KMS-11 (cell line): ENCODE data around the gene TMEM35A.

ENCODE experiments used
- H2AFZ ChIP-seq: fragments of 200-600 bp; sonication (generic); 2 replicates; pipeline ENCODE4 v1.6.1; 2016; ENCODE audit warnings: antibody characterized with exemption, mixed run types, low read depth
- H3K27ac ChIP-seq: fragments of 200-600 bp; sonication (generic); 2 replicates; pipeline ENCODE4 v1.6.1; 2016; ENCODE audit warnings: mild to moderate bottlenecking, mixed run types
- H3K27me3 ChIP-seq: fragments of 200-600 bp; sonication (generic); 2 replicates; pipeline ENCODE4 v1.6.1; 2017; ENCODE audit warnings: mild to moderate bottlenecking, low read depth, mixed run types, moderate library complexity; ENCODE audit not compliant: insufficient read depth
- H3K36me3 ChIP-seq: fragments of 200-600 bp; sonication (generic); 2 replicates; pipeline ENCODE4 v1.6.1; 2017; ENCODE audit warnings: mild to moderate bottlenecking, mixed run types; ENCODE audit not compliant: insufficient read depth
- H3K4me1 ChIP-seq: fragments of 200-600 bp; sonication (generic); 2 replicates; pipeline ENCODE4 v1.6.1; 2016; ENCODE audit warnings: mild to moderate bottlenecking, low read depth, mixed run types; ENCODE audit not compliant: poor library complexity, severe bottlenecking
- H3K4me2 ChIP-seq: fragments of 200-600 bp; sonication (generic); 2 replicates; pipeline ENCODE4 v1.7.0; 2016; ENCODE audit warnings: mild to moderate bottlenecking, mixed run types
- H3K4me3 ChIP-seq: fragments of 200-600 bp; sonication (generic); IDR thresholded peaks from 2 replicates; pipeline ENCODE4 v1.6.1; 2017; ENCODE audit warnings: low read depth, low read length, mixed read lengths; ENCODE audit not compliant: insufficient read depth
- H3K79me2 ChIP-seq: fragments of 200-600 bp; sonication (generic); 2 replicates; pipeline ENCODE4 v1.6.1; 2016; ENCODE audit warnings: low read depth, mixed run types; ENCODE audit not compliant: insufficient read depth
- H3K9ac ChIP-seq: fragments of 200-600 bp; sonication (generic); 2 replicates; pipeline ENCODE4 v1.6.1; 2016; ENCODE audit warnings: mild to moderate bottlenecking, mixed run types
- H4K20me1 ChIP-seq: fragments of 200-600 bp; sonication (generic); 2 replicates; pipeline ENCODE4 v1.6.1; 2016; ENCODE audit warnings: mild to moderate bottlenecking, mixed run types; ENCODE audit not compliant: insufficient read depth
- TF ChIP-seq, protein P1 (sequence below): fragments of 200-600 bp; sonication (generic); conservative IDR thresholded peaks from 2 replicates; pipeline ENCODE4 v1.6.1; 2017; ENCODE audit warnings: low read depth, mild to moderate bottlenecking, antibody characterized with exemption, low read length, moderate library complexity, mixed read lengths

The TMEM35A gene

DNA sequence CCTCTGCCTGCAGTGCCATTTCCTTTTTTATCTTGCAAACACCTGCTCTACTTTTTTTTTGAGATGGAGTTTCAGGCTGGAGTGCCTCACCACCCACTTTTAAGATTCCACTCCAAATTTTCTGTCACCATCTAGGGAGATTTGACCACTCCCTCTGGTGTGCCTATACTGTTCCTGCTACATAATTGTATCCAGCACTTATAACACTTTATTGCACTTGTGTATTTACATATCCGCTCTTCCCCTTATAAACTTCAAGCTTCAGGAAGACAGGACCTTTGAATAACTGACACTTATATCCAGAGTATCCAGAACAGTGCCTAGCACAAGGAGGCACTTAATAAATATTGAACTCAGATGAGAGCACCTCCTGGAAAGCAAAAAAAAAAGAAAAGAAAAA is 13.1 kb downstream of the TMEM35A start:
- H3K4me1 ChIP-seq, result no peaks in the 10 kb centered on the region
- no peak overlapping the region for H3K4me3 ChIP-seq
- no peak overlapping the region for H3K9ac ChIP-seq
- no peaks in the 10 kb centered on the region for H4K20me1 ChIP-seq
- H3K4me2 ChIP-seq, result no peak overlapping the region
- no peak overlapping the region for H2AFZ ChIP-seq
- no peaks in the 10 kb centered on the region for H3K36me3 ChIP-seq
- H3K79me2 ChIP-seq, result no peaks in the 10 kb centered on the region
- H3K27me3 ChIP-seq, result no peaks in the 10 kb centered on the region
- TF ChIP-seq, protein P1, sequence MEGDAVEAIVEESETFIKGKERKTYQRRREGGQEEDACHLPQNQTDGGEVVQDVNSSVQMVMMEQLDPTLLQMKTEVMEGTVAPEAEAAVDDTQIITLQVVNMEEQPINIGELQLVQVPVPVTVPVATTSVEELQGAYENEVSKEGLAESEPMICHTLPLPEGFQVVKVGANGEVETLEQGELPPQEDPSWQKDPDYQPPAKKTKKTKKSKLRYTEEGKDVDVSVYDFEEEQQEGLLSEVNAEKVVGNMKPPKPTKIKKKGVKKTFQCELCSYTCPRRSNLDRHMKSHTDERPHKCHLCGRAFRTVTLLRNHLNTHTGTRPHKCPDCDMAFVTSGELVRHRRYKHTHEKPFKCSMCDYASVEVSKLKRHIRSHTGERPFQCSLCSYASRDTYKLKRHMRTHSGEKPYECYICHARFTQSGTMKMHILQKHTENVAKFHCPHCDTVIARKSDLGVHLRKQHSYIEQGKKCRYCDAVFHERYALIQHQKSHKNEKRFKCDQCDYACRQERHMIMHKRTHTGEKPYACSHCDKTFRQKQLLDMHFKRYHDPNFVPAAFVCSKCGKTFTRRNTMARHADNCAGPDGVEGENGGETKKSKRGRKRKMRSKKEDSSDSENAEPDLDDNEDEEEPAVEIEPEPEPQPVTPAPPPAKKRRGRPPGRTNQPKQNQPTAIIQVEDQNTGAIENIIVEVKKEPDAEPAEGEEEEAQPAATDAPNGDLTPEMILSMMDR, result no peak
- no peak overlapping the region for H3K27ac ChIP-seq

GRCh38 chrX:101097546-101098453 is 19.1 kb downstream of the TMEM35A start, which contains the start of gene CENPI:
Gene CENPI (plus strand): TSS chrX:101098204. CDS start chrX:101101071, 2,867 bp downstream.
- Histone ChIP-seq H3K9ac (peak within 1 kb of the TSS; percentile 34; the same call in 1 of the 2 replicates), H3K36me3 (no peaks in the 10 kb centered on the region), H3K27ac (peak within 1 kb of the TSS; percentile 36; the same call in 1 of the 2 replicates), H3K79me2 (peaks cover 10% of the 10 kb centered on the region; the same call in 1 of the 2 replicates), H2AFZ (peak within 1 kb of the TSS; percentile 69), H4K20me1 (no peaks in the 10 kb centered on the region), H3K4me2 (peak within 1 kb of the TSS; percentile 77), H3K4me1 (peaks cover 17% of the 10 kb centered on the region), H3K4me3 (no peak within 1 kb of the TSS), H3K27me3 (no peaks in the 10 kb centered on the region)
- TF ChIP-seq, protein P1, result no peak

DNA sequence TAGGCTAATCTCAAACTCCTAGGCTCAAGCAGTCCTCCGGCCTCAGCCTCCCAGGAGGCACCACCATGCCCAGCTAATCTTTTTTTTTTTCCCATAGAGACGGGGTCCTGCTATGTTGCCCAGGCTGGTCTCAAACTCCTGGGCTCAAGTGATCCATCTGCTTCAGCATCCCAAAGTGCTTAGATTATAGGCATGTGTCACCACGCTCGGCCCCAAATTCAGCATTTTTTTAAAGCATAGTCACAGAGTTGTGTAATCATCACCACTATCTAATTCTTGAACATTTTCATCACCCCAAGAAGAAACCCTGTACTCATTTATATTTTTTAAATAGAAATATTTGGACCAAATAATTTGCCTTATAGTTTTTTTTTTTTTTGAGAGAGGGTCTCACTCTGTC is 29.6 kb downstream of the TMEM35A start:
- no peaks in the 10 kb centered on the region for H3K79me2 ChIP-seq
- H3K9ac ChIP-seq, result no peak overlapping the region
- TF ChIP-seq, protein P1, result no peak
- H2AFZ ChIP-seq, result no peak overlapping the region
- no peaks in the 10 kb centered on the region for H4K20me1 ChIP-seq
- H3K4me3 ChIP-seq, result no peak overlapping the region
- no peak overlapping the region for H3K27ac ChIP-seq
- H3K27me3 ChIP-seq, result no peaks in the 10 kb centered on the region
- H3K4me2 ChIP-seq, result no peak overlapping the region
- H3K4me1 ChIP-seq, result no peaks in the 10 kb centered on the region
- no peaks in the 10 kb centered on the region for H3K36me3 ChIP-seq

DNA sequence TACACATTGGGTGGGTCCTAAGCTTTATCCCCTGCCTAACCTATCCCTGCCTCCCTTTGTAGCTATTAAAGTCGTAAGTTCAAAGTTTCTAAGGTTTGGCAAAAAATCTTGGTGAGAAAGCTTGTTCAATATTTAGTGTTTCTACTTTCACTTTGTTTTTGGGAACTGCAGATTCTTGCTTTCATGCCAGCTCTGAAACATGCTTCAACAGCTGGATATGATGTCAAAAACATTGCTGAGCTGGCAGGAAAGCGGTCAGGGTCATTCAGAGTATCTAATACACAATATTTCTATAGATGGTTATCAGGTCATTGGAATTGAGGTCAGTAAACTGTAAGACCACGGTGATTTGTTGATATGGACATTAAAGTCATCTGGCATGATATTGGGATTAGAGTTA is 39.0 kb downstream of the TMEM35A start:
- Histone ChIP-seq H3K4me3 (no peak overlapping the region), H3K9ac (no peak overlapping the region), H3K4me1 (no peaks in the 10 kb centered on the region), H2AFZ (no peak overlapping the region), H3K36me3 (peaks cover 4% of the 10 kb centered on the region; the same call in 1 of the 2 replicates), H3K27me3 (no peaks in the 10 kb centered on the region), H3K27ac (no peak overlapping the region), H3K4me2 (no peak overlapping the region), H4K20me1 (no peaks in the 10 kb centered on the region), H3K79me2 (no peaks in the 10 kb centered on the region)
- TF ChIP-seq, protein P1, result no peak
